ENCODE data around the gene PIGV. TPM values are rescaled to one million over a fixed set of nuclear protein-coding genes. Genes with fewer than 3 reads are reported as not detected.

The PIGV gene
- total and polyA plus RNA-seq, 2 donors (not counting 1 experiment from before 2014, with no cell fraction given) = 13.3 to 29.6 TPM

DNA sequence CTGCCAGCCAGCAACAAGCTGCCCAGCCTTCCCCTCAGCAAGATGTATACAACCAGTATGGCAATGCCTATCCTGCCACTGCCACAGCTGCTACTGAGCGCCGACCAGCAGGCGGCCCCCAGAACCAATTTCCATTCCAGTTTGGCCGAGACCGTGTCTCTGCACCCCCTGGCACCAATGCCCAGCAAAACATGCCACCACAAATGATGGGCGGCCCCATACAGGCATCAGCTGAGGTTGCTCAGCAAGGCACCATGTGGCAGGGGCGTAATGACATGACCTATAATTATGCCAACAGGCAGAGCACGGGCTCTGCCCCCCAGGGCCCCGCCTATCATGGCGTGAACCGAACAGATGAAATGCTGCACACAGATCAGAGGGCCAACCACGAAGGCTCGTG lies 13.3 kb upstream of the PIGV start:
- Histone ChIP-seq H3K36me3 (ENCODE audit: control insufficient read depth, insufficient read depth, low read length) (peaks cover 25% of the 10 kb centered on the region), H3K9me3 (ENCODE audit: control insufficient read depth, insufficient read depth, low read depth, low read length) (no peaks in the 10 kb centered on the region), H3K9ac (ENCODE audit: insufficient read depth, low read length) (no peak overlapping the region), H3K27ac (ENCODE audit: insufficient read depth, low read length) (peak overlapping the region; percentile 98), H4K20me1 (ENCODE audit: control insufficient read depth, extremely low read depth, insufficient read depth, low read length) (no peaks in the 10 kb centered on the region), H3K27me3 (ENCODE audit: control insufficient read depth, insufficient read depth, low read length) (no peaks in the 10 kb centered on the region), H3K4me3 (replicated peaks in 1 of 4; ENCODE audit: control extremely low read depth in 1 of 4, insufficient read depth in 1 of 4, low read depth in 3 of 4, low read length in 4 of 4) (no peak overlapping the region), H3K79me2 (ENCODE audit: control insufficient read depth, insufficient read depth, low read length) (peaks cover 7% of the 10 kb centered on the region), H3K4me2 (ENCODE audit: extremely low read depth, insufficient read depth, low read length) (no peak overlapping the region), H3K4me1 (ENCODE audit: control insufficient read depth, extremely low read depth, insufficient read depth, low read length) (peaks cover 28% of the 10 kb centered on the region), H2AFZ (ENCODE audit: low read length) (no peak overlapping the region)
- no peak for DNase-seq (ENCODE audit: low read depth in 2 of 2)
- no peak for TF ChIP-seq EZH2 (IDR thresholded peaks at IDR 0.05; ENCODE audit: low read length, missing control alignments)
- TF ChIP-seq, protein P1, sequence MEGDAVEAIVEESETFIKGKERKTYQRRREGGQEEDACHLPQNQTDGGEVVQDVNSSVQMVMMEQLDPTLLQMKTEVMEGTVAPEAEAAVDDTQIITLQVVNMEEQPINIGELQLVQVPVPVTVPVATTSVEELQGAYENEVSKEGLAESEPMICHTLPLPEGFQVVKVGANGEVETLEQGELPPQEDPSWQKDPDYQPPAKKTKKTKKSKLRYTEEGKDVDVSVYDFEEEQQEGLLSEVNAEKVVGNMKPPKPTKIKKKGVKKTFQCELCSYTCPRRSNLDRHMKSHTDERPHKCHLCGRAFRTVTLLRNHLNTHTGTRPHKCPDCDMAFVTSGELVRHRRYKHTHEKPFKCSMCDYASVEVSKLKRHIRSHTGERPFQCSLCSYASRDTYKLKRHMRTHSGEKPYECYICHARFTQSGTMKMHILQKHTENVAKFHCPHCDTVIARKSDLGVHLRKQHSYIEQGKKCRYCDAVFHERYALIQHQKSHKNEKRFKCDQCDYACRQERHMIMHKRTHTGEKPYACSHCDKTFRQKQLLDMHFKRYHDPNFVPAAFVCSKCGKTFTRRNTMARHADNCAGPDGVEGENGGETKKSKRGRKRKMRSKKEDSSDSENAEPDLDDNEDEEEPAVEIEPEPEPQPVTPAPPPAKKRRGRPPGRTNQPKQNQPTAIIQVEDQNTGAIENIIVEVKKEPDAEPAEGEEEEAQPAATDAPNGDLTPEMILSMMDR (conservative IDR thresholded peaks at IDR 0.05 in 1 of 2, IDR thresholded peaks at IDR 0.05 in 1 of 2; ENCODE audit: low read depth in 1 of 2, low read length in 2 of 2) = no peak

DNA sequence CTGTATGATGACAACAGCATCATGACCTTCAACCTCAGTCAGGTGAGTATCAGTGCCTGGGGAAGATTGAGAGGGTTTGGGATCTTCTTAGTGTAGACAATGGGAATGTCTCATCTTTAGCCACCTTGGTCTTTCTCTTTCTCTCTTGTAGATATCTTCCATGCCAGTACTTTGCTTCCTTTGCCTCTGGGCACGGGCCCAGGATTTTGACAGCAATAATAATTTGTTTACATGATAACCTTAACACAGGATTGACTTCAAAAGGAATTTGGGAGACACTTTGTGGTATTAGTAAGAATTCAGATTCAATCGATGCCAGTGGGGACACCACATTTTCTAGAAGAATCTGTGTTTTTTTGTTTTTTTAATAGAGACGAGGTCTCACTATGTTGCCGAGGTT lies 12.1 kb upstream of the PIGV start:
- TF ChIP-seq, protein P1 (conservative IDR thresholded peaks at IDR 0.05 in 1 of 2, IDR thresholded peaks at IDR 0.05 in 1 of 2; ENCODE audit: low read depth in 1 of 2, low read length in 2 of 2) = no peak
- no peak for TF ChIP-seq EZH2 (IDR thresholded peaks at IDR 0.05; ENCODE audit: low read length, missing control alignments)
- no peak overlapping the region for H2AFZ ChIP-seq (ENCODE audit: low read length)

DNA sequence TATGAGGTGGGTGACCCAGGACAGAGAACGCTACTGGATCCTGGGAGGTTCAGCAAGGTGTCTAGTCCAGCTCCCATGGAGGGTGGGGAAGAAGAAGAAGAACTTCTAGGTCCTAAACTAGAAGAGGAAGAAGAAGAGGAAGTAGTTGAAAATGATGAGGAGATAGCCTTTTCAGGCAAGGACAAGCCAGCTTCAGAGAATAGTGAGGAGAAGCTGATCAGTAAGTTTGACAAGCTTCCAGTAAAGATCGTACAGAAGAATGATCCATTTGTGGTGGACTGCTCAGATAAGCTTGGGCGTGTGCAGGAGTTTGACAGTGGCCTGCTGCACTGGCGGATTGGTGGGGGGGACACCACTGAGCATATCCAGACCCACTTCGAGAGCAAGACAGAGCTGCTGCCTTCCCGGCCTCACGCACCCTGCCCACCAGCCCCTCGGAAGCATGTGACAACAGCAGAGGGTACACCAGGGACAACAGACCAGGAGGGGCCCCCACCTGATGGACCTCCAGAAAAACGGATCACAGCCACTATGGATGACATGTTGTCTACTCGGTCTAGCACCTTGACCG lies 8.6 kb upstream of the PIGV start:
- Histone ChIP-seq H3K4me3 (replicated peaks in 1 of 4; ENCODE audit: control extremely low read depth in 1 of 4, insufficient read depth in 1 of 4, low read depth in 3 of 4, low read length in 4 of 4) (no peak overlapping the region), H3K27me3 (ENCODE audit: control insufficient read depth, insufficient read depth, low read length) (no peaks in the 10 kb centered on the region), H3K4me1 (ENCODE audit: control insufficient read depth, extremely low read depth, insufficient read depth, low read length) (peaks cover 9% of the 10 kb centered on the region), H3K4me2 (ENCODE audit: extremely low read depth, insufficient read depth, low read length) (no peak overlapping the region), H3K9ac (ENCODE audit: insufficient read depth, low read length) (no peak overlapping the region), H3K79me2 (ENCODE audit: control insufficient read depth, insufficient read depth, low read length) (peaks cover 14% of the 10 kb centered on the region), H3K27ac (ENCODE audit: insufficient read depth, low read length) (no peak overlapping the region), H3K36me3 (ENCODE audit: control insufficient read depth, insufficient read depth, low read length) (peaks cover 26% of the 10 kb centered on the region), H4K20me1 (ENCODE audit: control insufficient read depth, extremely low read depth, insufficient read depth, low read length) (no peaks in the 10 kb centered on the region), H2AFZ (ENCODE audit: low read length) (no peak overlapping the region), H3K9me3 (ENCODE audit: control insufficient read depth, insufficient read depth, low read depth, low read length) (no peaks in the 10 kb centered on the region)
- no peak for TF ChIP-seq EZH2 (IDR thresholded peaks at IDR 0.05; ENCODE audit: low read length, missing control alignments)
- TF ChIP-seq, protein P1 (conservative IDR thresholded peaks at IDR 0.05 in 1 of 2, IDR thresholded peaks at IDR 0.05 in 1 of 2; ENCODE audit: low read depth in 1 of 2, low read length in 2 of 2) = no peak
- DNase-seq (ENCODE audit: low read depth in 2 of 2) = no peak

More for the DNA sequence above, 12.1 kb upstream of the PIGV start:
- Histone ChIP-seq H3K4me1 (ENCODE audit: control insufficient read depth, extremely low read depth, insufficient read depth, low read length) (peaks cover 28% of the 10 kb centered on the region), H3K36me3 (ENCODE audit: control insufficient read depth, insufficient read depth, low read length) (peaks cover 36% of the 10 kb centered on the region), H4K20me1 (ENCODE audit: control insufficient read depth, extremely low read depth, insufficient read depth, low read length) (no peaks in the 10 kb centered on the region), H3K9me3 (ENCODE audit: control insufficient read depth, insufficient read depth, low read depth, low read length) (no peaks in the 10 kb centered on the region), H3K27me3 (ENCODE audit: control insufficient read depth, insufficient read depth, low read length) (no peaks in the 10 kb centered on the region), H3K27ac (ENCODE audit: insufficient read depth, low read length) (peak overlapping the region; percentile 38), H3K9ac (ENCODE audit: insufficient read depth, low read length) (no peak overlapping the region), H3K4me2 (ENCODE audit: extremely low read depth, insufficient read depth, low read length) (no peak overlapping the region), H3K4me3 (replicated peaks in 1 of 4; ENCODE audit: control extremely low read depth in 1 of 4, insufficient read depth in 1 of 4, low read depth in 3 of 4, low read length in 4 of 4) (no peak overlapping the region), H3K79me2 (ENCODE audit: control insufficient read depth, insufficient read depth, low read length) (peaks cover 16% of the 10 kb centered on the region)
- DNase-seq (ENCODE audit: low read depth in 2 of 2) = no peak

Data from fibroblast of lung (primary cell).